Muscle layer of colon (tissue), 2 donors: Measurements from ENCODE around the gene CD207.

ENCODE experiments used
- H3K27ac ChIP-seq: one replicate; pipeline ENCODE4 v1.7.0; 2013; ENCODE audit warnings: low read depth, mild to moderate bottlenecking, low read length, moderate library complexity
- H3K27me3 ChIP-seq, 2 donors: one replicate each; pipeline ENCODE4 v1.7.0; 2013; ENCODE audit warnings: low read length in 2 of 2, mild to moderate bottlenecking in 2 of 2; ENCODE audit not compliant: insufficient read depth in 2 of 2, control insufficient read depth in 1 of 2
- H3K36me3 ChIP-seq: one replicate; pipeline ENCODE4 v1.7.0; 2013; ENCODE audit warnings: mild to moderate bottlenecking, low read length; ENCODE audit not compliant: insufficient read depth
- H3K4me1 ChIP-seq: one replicate; pipeline ENCODE4 v1.7.0; 2013; ENCODE audit warnings: mild to moderate bottlenecking, low read length; ENCODE audit not compliant: insufficient read depth
- H3K4me3 ChIP-seq, 2 donors: one replicate each; pipeline ENCODE4 v1.7.0; 2013; ENCODE audit warnings: low read length in 2 of 2, low read depth in 1 of 2, mild to moderate bottlenecking in 1 of 2, moderate library complexity in 1 of 2
- H3K9ac ChIP-seq: one replicate; pipeline ENCODE4 v1.7.0; 2013; ENCODE audit warnings: low read length
- H3K9me3 ChIP-seq: one replicate; pipeline ENCODE4 v1.7.0; 2013; ENCODE audit warnings: mild to moderate bottlenecking, low read length
- donor health status: abdominal sarcoma.
- donor health status: Adenocarcinoma of cecum.

Gene CD207

DNA sequence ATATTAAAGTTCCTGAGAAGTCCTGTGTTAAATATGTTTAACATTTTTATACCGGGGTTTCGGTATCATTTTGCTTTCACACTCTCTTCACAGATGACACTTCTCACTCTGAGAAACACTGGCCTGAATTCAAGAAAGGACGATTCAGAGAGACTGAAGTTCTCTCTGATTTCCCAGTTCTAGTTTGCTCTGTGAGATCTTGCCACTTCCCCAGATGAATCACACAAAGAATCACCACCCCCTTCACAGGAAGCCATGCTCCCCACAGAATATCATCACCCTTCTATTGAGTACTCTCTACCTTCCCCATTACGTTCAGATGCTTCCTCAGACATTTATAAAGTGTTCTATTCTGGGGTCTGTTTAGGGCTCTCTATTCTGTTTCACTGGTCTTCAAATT, 16.1 kb upstream of the CD207 start:
- H3K4me1 ChIP-seq: no peaks in the 10 kb centered on the region
- H3K27ac ChIP-seq: no peak overlapping the region

DNA sequence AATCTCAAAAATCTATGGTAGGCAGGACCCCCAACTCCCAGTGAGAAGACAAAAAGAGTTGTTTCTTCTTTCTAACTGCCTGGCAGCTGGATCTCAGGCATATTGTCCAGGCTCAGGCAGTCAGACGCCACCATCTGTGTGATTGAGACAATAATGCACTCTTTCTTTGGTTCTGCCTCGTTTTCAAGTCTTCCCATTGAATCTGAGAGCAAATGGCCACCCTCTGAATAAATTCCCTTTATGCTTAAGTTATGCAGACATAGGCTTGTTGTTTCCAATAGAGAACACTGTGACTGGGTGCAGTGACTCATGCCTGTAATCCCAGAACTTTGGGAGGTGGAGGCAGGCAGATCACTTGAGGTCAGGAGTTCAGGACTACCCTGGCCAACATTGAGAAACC, 15.3 kb upstream of the CD207 start:
- no peaks in the 10 kb centered on the region for H3K36me3 ChIP-seq
- no peak overlapping the region for H3K9ac ChIP-seq
- H3K4me3 ChIP-seq: no peak overlapping the region
- no peaks in the 10 kb centered on the region for H3K4me1 ChIP-seq
- no peaks in the 10 kb centered on the region for H3K9me3 ChIP-seq
- no peaks in the 10 kb centered on the region for H3K27me3 ChIP-seq
- H3K27ac ChIP-seq: no peak overlapping the region

More for the DNA sequence above, 16.1 kb upstream of the CD207 start:
- Histone ChIP-seq H3K9ac (no peak overlapping the region), H3K9me3 (no peaks in the 10 kb centered on the region), H3K36me3 (no peaks in the 10 kb centered on the region), H3K4me3 (no peak overlapping the region), H3K27me3 (no peaks in the 10 kb centered on the region)

DNA sequence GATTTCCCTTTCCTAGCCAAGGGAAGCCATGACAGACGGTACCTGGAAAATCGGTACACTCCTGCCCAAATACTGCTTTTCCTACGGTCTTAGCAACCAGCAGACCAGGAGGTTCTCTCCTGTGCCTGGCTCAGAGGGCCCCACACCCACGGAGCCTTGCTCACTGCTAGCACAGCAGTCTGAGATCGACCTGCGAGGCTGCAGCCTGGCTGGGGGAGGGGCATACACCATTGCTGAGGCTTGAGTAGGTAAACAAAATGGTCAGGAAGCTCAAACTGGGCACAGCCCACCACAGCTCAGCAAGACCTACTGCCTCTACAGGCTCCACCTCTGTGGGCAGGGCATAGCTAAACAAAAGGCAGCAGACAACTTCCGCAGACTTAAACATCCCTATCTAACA, 6.8 kb upstream of the CD207 start:
- H3K9ac ChIP-seq: no peak overlapping the region
- no peaks in the 10 kb centered on the region for H3K27me3 ChIP-seq
- no peak overlapping the region for H3K27ac ChIP-seq
- no peaks in the 10 kb centered on the region for H3K9me3 ChIP-seq
- no peak overlapping the region for H3K4me3 ChIP-seq
- no peaks in the 10 kb centered on the region for H3K36me3 ChIP-seq
- no peaks in the 10 kb centered on the region for H3K4me1 ChIP-seq

DNA sequence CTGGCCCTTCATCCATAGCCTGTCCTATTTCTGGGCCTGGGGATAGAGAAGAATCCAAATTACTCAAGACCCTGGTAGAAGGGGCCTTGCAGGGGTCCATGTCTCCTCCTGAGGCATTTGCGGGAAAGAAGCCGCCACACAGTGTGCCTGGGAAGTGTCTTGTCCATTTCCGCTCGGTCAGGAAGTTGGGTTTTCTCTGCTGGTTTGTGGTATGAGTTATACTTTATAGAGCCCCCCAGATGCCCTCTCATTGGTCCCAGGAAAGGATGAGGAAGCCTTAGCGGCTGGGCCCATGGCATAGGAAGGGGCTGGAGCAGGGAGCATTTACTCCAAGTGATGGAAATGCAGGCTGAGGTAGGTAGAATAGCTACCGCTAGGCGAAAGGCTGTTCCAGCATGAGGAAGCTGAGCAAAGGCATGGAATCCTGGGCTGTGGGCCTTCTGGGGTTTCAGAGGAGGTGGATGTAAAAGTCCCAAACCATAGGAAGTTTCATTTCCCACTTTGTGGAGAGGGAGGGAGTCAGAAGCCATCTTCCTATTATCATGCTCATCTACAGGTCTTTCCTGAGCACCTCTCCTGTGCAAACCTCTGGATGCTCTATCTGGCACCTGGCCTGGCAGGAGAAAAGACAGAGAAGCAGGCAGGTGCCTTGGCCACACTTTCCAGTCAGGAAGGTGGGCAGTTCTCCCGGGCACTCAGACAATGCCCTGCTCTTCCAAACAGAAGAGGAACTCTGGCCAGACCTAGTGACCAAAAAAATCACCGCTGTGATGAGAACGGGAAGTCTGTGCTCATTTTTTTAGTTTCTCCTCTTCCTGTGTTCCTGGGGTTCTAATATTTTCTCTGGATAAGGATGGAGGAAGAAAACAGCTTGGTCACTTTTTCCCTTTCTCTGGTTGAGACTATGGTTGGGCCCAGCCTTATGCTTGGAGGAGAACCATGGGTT, 2.6 kb upstream of the CD207 start:
- no peak overlapping the region for H3K9ac ChIP-seq
- H3K4me1 ChIP-seq: no peaks in the 10 kb centered on the region
- H3K36me3 ChIP-seq: no peaks in the 10 kb centered on the region
- no peak overlapping the region for H3K4me3 ChIP-seq
- H3K27ac ChIP-seq: no peak overlapping the region
- no peaks in the 10 kb centered on the region for H3K9me3 ChIP-seq
- H3K27me3 ChIP-seq: no peaks in the 10 kb centered on the region

DNA sequence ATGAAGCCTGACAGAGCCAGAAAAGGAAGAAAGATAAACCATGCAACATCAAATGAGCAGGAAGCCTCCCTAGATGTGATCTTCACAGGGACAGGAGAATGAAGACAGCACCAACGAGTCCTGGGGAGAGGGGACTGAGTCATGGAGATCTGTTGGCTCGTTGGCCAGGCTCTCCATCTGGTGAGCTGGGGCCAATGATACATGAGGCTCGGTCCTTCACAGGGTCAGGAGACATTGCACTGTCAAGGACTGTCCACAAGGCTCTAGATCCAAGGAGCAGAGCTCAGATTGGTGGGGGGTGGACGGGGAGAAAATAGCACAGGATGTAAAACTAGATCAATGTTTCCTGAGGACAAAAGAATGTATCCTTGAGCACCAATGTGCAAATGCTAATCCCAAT, 735 bp downstream of the CD207 start:
- H3K9ac ChIP-seq: no peak overlapping the region
- H3K27me3 ChIP-seq: no peaks in the 10 kb centered on the region
- H3K9me3 ChIP-seq: no peaks in the 10 kb centered on the region
- H3K36me3 ChIP-seq: no peaks in the 10 kb centered on the region
- H3K4me3 ChIP-seq: no peak overlapping the region
- no peak overlapping the region for H3K27ac ChIP-seq
- no peaks in the 10 kb centered on the region for H3K4me1 ChIP-seq

DNA sequence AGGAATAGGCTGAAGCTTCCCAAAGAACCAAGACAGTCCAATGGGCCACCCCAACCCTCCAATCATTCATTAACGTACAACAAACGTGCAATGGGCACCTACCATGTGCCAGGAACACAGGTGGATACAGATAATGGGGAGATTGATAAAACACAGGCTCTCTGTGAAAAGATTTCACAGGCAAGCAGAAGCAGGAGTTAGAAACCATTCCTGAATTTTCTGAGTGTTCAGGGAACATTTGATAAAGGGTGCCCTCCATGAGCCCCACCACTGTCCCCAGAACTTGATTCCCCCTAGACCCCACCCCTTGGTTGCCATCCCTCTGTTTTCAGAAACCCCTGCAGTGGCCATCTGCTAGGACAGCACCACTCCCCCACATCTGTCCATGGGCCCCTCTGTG, 1.5 kb downstream of the CD207 start:
- Histone ChIP-seq H3K36me3 (no peaks in the 10 kb centered on the region), H3K4me3 (no peak overlapping the region), H3K9ac (no peak overlapping the region), H3K4me1 (no peaks in the 10 kb centered on the region), H3K27me3 (no peaks in the 10 kb centered on the region), H3K27ac (no peak overlapping the region), H3K9me3 (no peaks in the 10 kb centered on the region)

DNA sequence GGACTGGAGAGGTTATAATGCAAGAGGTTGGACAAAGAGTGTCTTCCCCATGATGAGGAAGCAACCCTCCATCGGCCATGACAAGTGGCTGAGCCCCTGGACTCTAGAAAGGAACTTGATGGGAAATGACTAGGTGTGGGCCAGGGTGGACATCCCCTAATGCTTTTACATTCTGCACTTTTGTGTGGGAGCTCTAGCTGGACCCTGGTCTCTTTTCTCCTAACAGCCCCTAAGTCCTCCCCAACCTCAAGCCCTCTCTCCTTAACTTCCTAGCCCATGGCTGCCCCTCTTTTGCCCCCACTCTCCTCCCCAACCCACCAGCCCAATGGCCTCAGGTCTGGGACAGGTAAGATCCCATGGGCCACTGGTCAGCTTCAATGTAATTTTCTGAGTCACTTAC, 2.4 kb downstream of the CD207 start:
- Histone ChIP-seq H3K36me3 (no peaks in the 10 kb centered on the region), H3K4me1 (no peaks in the 10 kb centered on the region), H3K9ac (no peak overlapping the region), H3K9me3 (no peaks in the 10 kb centered on the region), H3K27ac (no peak overlapping the region), H3K27me3 (no peaks in the 10 kb centered on the region), H3K4me3 (no peak overlapping the region)

DNA sequence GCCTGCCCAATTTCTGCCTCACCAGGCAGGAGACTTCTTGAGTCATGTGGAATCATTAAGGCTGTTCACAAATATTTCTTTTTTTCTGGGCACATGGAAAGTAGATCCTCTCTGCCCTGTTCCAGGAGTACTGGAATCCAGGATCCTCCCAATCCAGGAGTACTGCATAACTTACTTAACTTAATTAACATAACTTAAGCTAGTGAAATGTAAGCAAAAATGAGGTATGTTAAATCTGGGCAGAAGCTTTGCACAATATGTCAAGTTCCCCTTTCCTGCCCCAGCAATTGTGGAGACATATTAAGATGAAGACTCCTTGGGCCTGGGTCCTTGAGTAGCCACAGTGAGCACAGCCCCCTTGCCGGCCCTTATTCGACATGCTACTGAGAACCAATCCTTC, 3.2 kb downstream of the CD207 start:
- H3K36me3 ChIP-seq: no peaks in the 10 kb centered on the region
- H3K4me3 ChIP-seq: no peak overlapping the region
- no peaks in the 10 kb centered on the region for H3K4me1 ChIP-seq
- H3K9me3 ChIP-seq: no peaks in the 10 kb centered on the region
- H3K27ac ChIP-seq: no peak overlapping the region
- no peaks in the 10 kb centered on the region for H3K27me3 ChIP-seq
- no peak overlapping the region for H3K9ac ChIP-seq

DNA sequence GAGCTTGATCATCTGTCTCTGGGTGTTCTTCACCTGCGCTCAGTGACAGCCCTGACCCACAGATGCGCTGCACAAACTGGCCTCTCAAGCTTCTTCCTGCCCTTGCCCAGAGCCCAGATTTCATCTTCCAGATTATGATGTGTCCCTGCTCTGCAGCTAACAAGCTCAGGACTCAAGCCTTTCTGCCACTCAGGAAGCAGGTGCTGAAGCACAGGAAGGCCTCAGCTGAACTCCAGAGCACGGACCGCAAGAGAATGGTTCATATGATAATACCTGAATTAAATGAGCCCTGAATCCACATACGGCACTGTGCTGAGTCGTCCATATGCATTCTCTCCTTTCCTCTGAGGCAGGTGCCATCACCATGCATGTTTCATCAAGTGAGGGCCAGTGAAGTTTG, 3.8 kb downstream of the CD207 start:
- no peaks in the 10 kb centered on the region for H3K9me3 ChIP-seq
- H3K9ac ChIP-seq: no peak overlapping the region
- H3K4me3 ChIP-seq: no peak overlapping the region
- no peaks in the 10 kb centered on the region for H3K4me1 ChIP-seq
- H3K36me3 ChIP-seq: no peaks in the 10 kb centered on the region
- H3K27me3 ChIP-seq: no peaks in the 10 kb centered on the region
- H3K27ac ChIP-seq: no peak overlapping the region

DNA sequence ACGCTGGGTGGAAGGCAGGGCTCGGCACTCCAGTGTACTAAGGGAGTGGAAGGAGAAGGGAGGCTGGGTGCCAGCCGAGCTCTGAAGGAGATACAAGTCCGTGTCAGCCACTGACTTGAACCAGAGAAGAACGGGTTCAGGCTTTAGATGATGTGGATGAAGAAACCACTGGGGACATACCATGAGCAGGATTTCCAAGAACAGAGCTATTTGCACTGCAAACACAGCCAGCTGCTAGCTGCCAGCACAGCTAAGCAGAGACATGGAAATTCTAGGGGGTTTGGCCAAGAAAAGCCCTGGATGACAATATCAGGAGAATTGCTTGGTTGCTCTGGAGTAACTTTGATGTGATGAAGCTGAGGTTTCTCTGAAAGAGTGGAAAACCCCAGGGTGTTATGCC, 5.2 kb downstream of the CD207 start:
- Histone ChIP-seq H3K4me3 (no peak overlapping the region), H3K9me3 (no peaks in the 10 kb centered on the region), H3K4me1 (no peaks in the 10 kb centered on the region), H3K27ac (no peak overlapping the region), H3K36me3 (no peaks in the 10 kb centered on the region), H3K9ac (no peak overlapping the region), H3K27me3 (no peaks in the 10 kb centered on the region)

DNA sequence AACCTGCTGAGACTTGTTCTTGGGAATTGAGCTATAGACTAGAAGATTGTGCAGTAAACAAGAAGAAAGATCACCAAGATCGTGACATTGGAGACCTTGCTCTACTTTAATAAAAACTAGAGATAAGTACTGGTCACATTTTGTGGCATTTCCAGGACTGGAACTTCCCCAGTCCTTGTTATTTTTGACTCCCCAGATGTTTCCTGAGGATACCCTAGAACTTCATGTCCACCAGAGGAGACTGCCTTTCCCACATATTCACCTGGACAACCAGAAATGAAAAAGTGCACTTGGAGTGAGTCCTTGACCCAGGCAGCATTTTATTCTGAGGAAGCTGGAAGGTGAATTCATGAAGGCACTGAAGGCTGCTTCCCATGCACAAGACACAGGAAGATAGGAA, 5.7 kb downstream of the CD207 start:
- Histone ChIP-seq H3K4me3 (no peak overlapping the region), H3K27ac (no peak overlapping the region), H3K27me3 (no peaks in the 10 kb centered on the region), H3K9me3 (no peaks in the 10 kb centered on the region), H3K4me1 (no peaks in the 10 kb centered on the region), H3K36me3 (no peaks in the 10 kb centered on the region), H3K9ac (no peak overlapping the region)
